ENCODE measurements around the gene ST8SIA1.
"Not testable (repeated sequence)": the region's sequence is repeated elsewhere in the genome, so short reads cannot be mapped to it uniquely, and the experiment has no call there.

The ST8SIA1 gene

GRCh38 chr12:22149286-22149685 lies 185.2 kb downstream of the ST8SIA1 start:
- DNase-seq = not testable (repeated sequence)

GRCh38 chr12:22146686-22147085 lies 187.8 kb downstream of the ST8SIA1 start:
- DNase-seq = not testable (repeated sequence)

All from left hindlimb (tissue), 1 donor.